Activated CD4-positive, alpha-beta T cell treated with anti-CD3 and anti-CD28 coated beads, Interleukin-10, Interleukin-2, amounts not matched to agents 100 ng/mL and 50 ng/mL, durations not matched to agents 16 hours and 8 hours (primary cell): ENCODE measurements around the gene NFASC.

Experiments
- DNase-seq: peaks from one replicate; pipeline ENCODE4 v3.0.0-alpha.2; 2020

NFASC gene

DNA sequence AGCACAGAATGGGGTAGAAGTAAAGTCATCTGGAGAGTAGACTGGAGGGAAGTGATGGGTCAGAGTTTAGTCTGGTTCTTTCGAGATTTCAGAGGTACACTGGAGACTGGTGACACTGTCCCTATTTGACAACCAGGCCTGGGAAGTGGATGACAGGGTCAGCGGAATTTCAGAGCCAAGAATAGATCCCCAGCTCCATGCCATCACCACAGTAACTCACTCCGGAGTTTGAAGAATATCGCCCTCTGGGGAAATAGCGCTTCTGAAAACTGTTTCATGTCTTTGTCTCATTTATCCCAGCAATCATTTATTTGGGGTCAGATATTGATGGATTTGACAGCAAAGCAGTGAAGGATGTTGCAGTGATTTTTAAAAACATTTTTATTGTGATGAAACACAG is 7.6 kb upstream of the NFASC start:
- no peak for DNase-seq

DNA sequence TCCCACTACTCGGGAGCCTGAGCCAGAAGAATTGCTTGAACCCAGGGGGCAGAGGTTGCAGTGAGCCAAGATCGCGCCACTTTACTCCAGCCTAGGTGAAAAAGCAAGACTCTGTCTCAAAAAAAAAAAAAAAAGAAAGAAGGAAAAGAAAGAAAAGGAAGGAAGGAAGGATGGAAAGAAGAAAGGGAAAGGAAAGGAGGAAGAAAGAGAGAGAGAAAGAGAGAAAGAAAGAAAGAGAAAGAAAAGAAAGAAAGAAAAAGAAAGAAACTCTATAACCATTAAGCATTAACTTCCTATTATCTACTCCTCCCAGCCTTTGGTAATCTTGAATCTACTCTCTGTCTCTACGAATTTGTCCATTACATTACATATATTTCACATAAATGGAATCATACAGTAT is 6.9 kb upstream of the NFASC start:
- DNase-seq: no peak

DNA sequence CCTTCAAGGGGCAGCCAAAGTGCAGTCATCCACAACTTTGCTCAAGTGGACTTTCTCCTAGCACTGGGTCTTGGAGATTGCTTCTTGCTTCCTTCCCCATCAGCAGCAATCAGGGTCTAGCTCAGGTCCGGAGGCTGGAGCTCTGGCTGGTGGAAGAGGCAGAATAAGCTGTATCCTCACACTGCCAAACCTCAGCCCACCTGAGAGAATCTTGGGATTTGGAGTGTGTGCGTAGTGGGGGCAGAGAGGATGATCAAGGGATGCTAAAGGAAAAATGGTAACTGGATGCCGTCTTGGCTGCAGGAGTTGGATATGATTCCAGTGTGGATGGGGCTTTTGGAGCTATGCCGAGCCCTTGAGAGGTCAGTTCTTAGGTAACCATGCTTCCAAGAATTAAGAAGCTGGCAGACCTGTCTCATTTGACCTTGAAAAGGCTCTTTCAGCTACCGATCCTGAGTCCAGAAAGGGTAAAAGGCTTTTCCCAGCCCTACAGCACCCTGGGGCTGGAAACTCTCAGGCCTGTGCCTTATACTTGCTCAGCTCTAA is 4.5 kb upstream of the NFASC start:
- DNase-seq: no peak

DNA sequence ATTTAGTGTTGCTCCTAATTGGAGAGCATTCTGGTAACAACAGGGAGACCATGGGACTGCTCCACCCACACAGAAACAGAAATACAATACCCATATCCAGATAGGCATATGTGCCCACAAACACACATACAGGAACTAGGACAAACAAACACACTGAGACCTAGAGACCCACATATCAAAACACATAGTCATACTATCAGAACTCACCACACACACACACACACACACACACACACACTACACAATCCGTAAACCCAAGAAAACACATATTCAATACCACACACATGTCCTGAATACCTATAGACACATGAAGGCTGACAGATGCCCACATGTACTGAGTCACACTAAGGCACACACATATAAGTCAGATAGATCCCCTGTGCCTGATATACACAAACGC is 3.5 kb upstream of the NFASC start:
- no peak for DNase-seq

DNA sequence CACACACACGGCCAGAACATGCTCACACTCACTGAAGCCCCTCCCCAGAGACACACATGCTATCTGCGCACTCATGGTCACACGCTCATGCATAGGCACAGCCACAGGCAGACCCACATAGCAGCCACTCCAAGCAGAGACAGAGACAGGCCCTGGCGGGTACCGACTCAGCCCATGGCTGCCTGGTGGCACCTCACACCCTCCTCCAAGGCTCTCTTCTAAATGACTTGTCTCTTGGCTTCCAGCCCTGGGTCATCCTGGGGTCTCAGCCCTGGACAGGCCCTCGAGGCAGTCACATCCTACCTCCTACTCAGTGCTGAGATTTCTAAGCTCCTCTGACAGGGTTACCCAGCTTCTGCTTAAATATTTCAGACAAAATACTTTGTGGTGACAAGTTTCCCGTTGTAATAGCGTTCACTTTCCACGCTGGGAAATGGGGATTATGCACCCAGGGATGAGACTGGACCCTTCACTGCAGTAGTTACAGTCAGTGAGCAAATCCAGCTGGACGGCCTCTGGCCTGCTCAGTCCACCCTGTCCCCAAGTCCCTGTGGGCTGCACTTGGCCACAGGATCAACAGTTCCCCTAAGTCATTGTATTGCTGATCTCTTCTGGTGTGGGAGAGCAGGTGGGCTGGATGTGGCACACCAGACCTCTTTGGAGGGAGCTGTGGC is 2.9 kb upstream of the NFASC start:
- no peak for DNase-seq

DNA sequence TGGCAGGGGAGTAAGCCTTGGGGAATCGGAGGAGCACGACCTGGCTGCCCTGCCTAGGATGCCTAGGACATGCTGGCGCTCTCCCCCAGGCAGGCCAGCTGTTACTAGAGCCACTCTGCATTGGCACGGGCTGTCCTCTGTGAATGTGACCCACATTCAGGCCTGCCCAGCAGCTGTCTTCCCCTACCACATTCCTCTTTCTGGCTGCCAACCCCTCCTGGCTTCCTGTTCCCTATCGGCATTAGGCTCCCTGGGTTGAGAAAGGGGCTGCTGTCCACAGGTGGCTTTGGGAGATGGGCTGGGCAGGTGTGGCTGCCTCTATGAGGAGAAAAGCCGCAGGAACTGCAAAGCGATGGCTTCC is 2.3 kb upstream of the NFASC start:
- DNase-seq: no peak

DNA sequence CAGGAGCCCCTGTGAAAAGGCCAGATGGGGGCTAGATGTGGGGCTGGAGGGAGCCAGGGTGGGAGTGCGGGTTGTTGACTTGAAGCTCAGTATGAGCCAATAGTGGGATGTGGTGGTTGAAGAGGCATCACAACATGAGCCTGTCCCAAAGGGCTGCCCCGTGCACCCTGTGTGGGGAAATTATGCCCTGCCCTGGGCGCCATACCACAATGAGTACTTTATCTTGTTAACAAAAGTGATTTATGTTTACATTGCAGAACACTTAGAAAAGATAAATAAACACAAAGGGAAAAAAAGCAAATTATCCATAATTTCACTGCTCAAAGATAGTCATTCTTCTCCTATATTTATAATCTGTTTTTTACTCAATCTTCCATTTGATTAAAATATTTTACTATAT is 1.6 kb upstream of the NFASC start:
- DNase-seq: no peak

DNA sequence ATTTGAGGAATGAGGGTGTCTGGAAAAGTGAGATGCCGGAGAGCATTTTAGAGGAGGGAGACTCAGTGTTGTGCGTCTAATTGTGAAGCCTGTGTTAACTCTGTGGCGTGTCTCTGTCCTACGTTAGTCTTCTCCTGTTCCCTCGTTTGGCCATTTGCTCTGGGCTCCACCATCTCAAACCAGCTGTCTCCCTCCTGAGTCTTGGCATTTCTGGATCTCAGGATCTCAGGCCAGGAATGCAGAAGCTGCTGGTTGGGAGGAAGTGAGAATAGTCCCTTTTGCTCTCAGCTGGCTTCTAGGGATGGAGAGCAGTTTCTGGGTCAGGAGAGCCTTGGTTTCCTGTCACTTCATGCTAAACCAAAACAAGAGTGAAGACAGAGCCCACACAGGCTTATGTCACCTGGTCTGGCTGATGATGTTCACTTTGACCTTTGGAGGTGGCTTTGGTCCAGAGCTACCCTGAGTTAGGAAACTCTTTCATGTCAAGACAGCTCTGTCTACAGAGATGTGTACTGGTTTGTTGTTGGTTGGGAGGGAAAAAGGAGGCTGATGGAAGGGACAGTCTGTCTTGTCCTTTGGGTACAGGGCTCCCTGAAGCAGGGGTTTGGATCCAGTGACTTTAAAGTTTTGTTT is 859 bp downstream of the NFASC start:
- no peak for DNase-seq

DNA sequence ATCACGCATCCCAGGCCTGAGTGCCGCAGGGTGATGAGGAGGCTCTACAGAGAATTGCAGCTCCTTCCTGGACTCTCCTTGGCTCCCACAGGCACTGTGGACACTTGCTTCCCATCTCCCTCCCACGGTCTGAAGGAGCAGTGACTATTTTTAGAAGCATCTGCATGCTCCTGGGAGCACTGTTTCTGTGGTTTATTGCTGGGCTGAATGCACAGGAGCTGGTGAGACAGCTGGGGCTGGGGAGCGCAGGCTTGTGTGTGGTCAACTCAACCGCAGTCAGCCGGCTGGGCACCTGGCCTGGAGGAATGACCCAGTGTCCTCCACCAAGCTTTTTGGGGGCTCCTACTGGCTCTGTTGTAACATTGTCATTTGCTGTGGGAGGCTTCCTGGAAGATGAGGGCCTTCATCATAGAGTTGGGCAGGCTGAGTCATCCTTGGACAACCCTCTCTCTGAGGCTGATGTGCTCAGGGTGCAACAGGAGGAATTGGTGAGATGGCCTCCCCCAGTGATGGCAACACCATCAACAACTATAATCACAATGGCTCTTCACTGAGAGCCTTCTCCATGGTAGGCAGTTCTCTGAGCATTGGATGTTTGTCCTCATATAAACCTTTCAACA is 1.7 kb downstream of the NFASC start:
- DNase-seq: peak; percentile 5

DNA sequence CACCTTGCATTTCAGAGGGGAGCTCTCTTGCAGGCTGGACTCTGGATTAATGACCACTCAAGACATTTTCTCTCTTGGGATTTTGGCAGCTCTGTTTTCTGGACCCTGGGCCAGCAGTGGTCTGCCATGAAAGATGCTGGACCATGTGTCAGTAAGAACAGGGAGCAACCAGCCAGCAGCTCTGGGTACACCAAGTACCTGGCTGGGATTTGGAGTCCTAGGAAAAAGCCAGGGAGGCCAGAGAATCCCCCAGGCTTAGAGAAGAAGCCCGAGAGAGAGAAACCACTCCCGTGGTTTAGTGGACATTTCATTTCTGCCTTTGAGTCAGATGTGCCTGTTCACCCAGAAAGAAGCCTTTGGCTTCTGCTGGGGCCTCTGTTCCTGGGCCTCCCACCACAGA is 2.5 kb downstream of the NFASC start:
- DNase-seq: no peak

DNA sequence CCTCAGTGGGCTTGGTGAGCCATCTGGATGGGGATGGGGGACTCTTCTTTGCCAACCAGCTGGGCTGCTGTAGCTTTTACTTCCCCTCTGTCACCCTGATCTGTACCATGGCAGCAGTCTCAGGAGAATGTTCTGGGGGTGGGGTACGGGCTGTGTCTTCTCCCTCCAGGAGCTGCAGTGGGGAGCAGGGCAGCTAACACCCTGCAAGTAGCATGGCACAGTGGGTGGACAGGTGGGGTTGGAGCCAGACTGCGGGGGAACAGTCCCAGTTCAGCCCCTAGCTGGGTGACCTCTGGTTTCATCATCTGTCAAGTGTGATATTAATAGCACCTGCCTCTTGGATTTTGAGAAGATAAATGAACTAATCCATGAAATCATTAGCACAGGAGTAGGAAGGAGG is 3.1 kb downstream of the NFASC start:
- no peak for DNase-seq

DNA sequence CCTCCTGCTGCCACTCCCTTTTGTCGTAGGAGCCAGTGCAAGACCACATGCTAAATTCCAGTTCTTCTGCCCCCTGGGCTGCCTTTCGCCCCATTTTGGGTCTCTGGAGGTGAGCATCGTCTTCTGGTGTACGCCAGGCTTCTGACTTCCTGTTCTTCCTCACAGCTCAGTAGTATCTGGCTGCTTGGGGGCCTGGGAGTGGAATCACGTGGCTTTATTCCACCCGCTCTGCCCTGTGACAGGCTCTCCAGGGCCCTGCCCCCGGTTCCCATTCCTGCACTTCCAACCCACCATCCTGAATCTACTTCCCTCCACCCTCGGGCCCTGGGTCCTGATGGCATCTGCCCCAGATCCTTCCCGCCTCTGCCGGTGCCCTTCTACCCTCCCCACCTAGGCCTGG is 3.6 kb downstream of the NFASC start:
- no peak for DNase-seq

DNA sequence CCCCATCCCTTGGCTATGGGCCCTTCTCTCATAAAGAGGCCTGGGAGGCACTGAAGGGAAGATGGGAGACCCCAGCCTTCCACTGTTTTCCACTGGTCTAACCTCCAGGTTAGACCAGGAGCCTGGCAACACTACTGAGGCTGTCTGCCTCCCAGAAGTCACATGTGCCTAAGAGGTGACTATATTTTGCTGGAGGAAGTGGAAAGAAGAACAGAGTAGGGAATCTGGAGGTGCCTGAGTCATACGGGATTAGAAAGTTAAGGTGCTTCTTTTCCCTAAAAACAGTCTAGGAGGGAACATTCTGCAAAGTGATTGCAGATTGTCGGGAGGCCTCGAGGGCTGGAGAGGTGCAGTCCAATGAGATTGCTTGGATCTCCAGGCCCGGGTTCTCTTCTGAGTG is 4.6 kb downstream of the NFASC start:
- DNase-seq: no peak

DNA sequence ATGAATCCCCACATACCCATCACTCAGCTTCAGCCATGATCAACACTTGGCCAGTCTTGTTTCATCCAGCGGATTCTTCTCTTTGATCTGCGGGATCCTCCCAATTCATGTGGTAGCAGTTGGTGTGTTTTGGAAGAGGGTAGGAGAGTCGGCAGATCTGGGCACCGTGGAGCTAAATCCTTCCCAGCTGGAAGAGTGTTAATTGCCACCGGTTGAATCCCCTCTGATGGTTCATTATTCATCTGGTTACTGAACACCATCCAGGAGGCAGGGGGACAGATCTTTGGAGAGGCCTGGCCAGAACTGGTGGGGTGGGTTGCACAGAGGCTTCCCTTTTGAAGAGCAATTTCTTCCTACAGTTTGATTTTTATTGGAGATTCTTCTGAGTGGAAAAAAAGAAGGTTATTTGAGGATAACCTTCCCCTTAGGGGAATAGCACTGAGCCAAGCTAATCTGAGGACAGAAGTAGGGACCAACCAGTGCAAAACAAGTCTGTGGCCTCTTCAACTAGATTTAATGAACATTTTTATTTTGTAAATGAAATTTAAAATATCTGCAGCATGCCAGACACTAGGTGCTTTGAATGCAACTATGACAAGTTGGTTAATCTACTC is 8.1 kb downstream of the NFASC start:
- DNase-seq: no peak

DNA sequence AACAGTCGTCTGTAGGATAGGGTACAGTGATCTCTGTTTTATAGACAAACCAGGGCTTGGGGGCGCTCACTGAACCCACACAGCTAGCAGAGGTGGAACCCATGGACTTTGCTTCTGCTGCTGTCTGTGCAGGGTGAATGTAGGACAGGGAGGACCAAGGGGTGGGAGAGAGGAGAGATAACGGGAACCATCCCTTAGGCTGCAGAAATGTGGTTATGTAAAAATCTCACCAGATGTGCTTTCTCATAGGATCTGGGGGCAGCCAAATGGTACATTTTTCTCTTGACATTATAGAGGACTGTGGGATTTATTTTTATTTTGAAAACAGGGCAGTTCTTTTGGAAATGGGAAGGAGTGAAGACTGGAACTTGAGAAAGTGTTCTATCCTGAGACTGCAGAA is 8.7 kb downstream of the NFASC start:
- DNase-seq: no peak

DNA sequence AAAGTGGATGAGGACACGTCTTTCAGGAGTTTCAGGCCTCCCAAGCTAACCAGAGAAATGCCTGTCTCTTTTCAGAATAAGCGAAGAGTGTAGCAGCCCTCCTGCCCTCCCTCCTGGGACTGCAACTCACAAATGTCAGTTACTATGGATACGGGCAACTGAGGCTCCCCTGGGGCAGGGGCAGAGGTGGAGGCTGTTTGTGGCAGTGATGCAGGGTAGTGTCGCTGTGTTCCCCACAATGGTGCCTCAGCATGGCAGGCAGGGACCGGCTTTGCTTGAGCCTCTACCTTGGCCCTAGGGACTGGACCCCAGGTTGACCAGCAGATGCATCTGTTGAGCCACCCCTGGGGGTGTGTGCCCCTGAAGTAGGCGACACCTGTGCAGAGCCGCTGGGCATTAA is 10.2 kb downstream of the NFASC start:
- DNase-seq: no peak

DNA sequence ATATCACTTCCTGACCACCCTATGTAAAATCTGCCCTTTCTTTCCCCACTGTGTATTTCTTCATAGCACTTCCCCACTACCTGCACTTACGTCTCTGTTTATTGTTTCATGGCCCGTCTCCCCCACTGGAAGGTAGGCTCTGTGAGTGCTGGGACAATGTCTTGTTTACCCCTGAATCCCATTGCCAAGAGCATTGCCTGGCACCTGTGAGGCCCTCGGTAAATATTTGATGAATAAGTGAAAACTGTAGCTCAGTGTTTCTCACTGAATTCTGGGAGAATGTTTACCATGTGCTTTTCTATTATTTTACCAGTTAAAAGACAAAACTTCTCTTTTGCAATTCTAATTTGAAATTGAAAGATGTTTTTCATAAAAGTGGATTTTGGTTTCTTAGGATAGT is 11.8 kb downstream of the NFASC start:
- no peak for DNase-seq

DNA sequence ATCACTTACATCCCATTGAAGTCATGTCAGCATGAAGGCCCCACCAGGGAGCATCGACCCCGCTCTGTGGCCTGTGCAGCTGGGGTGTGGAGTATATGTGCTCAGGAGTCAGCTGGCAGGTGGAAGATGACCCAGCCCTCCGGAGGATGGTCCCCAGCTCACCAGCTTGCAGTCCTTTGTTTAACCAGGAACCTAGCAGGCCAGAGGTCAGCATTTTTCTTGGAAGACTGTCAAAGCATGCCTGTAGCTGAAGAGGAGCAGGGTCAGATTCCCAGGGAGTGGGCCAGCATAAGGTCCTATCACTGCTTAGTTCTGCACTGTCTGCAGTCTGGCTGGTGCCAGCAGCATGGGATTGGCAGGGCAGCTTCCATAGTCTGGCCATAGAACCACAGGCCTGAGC is 12.7 kb downstream of the NFASC start:
- DNase-seq: no peak

DNA sequence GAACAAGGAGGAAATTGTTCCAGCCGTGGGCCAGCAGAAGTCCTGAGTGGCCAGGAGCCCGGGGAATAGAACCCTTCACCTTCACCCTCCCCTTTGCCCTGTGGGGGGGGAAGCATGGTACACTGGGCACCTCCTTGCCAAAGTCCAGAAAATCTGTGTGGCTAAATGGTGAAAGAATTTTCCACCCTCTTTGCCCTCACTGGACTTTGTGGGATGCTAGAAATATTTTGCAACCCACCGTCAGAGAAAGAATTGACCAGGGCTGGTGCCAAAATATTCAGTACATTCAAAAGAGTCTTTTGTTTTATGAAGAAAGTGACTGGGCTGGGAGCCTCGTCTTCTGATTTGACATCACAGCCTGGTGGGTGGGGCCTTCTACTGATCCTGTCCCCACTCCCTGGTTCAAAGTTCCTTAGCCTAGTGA is 14.6 kb downstream of the NFASC start:
- DNase-seq: no peak

DNA sequence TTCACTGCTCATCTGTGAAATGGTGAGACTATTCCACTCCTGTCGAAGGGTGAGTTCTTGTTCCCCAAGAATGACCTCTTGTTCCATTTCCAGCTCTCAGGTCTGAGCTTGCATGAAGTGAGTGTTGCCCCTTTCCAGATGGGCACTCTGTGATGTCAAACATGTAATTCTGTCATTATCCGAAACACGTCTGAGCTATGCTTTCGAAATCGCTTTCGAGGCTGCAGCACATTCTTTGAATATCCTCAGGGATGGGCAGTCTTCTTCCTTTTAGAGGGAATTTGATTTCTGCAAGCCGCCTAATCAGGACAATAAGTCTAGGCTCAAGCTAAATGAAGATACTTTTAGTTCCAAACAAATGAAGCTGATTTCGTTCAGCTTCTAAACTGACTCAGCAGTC is 15.1 kb downstream of the NFASC start:
- no peak for DNase-seq

DNA sequence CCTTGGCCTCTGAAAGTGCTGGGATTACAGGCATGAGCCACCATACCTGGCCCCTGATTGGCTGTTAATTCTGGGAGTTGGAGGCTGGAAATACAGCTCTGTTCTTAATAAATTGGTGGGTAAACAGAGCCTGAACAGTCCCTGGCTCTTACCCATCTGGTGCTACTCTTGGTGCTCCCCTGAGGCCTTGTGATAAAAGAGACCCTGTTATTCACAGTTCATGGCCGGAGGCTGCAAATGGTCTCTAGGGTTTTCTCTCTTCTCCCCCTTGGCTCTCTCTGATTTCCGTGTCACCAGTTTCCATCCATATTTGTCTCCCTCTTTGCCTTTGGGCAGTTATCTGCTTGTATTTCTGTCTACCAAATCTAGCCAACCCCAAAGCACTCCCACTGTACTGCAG is 17.2 kb downstream of the NFASC start:
- DNase-seq: no peak

DNA sequence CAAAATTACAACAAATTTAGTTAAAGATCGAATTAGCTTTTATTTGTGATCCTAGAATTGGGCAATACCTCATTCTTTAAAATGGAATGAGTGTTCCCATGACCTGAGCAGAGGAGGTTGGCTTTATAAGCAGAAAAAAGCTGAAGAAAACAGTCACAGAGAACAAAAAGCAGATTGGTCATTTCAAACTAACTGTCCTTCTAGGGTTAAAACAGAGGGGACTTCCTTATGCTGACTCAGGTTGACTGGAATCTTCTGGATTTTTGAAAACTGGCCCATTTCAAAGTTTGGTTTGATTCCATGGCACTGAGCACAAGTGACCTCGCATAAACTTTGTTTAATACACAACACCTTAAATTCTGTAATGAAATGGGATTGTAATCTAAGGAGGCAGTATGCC is 17.6 kb downstream of the NFASC start:
- no peak for DNase-seq

DNA sequence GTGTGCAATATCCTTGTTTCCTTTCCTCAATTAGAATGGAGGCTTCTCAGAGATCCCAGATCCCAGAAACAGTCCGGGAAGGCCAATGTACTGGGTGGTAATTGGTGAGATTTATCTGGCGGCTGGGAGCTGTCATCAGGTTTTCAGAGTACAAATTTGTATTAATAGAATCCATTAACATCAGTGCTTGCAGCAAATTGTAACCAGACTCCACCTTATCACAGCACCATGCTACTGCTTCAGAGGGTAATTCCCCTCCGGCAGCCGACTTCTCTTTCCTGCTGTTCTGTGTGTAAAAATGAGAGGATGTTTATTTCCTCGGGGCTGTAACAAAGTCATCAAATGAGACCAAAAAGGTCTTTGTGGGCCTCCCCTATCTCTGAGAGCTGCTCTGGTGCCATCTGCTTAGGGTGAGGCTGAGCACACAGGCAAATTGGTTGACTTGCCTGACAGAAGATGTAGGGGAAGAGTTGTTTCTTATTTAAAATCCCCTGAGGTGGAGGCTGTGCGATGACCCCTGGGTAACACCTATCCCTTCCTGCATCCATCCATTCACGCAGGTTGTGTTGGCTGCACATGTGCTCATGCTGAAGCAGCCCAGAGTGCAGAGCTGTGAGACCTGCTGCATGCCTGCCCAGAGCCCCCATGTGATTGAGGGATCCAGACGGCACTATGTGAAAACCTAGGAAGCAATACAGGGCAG is 19.2 kb downstream of the NFASC start:
- no peak for DNase-seq

DNA sequence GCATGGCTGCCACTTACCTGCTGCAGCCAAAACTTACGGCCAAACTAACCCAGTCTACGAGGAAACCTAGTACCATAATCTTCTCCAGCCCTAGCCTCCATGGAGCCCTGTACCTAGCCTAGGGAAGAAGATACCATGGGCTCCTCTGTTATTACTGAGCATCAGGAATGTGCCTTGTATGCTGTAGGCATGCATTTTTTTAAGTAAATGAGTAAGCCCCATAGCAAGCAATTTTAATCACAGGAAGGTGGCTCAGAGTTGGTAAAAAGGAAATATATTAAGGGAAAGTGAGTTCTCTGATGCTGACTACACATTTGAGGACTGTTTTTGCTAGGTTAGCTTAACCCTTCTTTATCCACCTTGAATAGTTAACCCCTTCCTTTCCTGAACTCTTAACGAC is 21.2 kb downstream of the NFASC start:
- DNase-seq: no peak
